Activated CD4-positive, alpha-beta T cell treated with anti-CD3 and anti-CD28 coated beads, Interleukin-2, amount 50 U/mL, for 1 hour (primary cell): ENCODE measurements around the gene TWSG1.

Source experiments
- DNase-seq: peaks from one replicate; pipeline ENCODE4 v3.0.0-alpha.2; 2020

The TWSG1 gene

GRCh38 chr18:9334329-9334972, at the start of gene TWSG1:
Gene TWSG1 (plus strand): TSS chr18:9334773. CDS start chr18:9337230, 2,457 bp downstream.
- DNase-seq: peak; percentile 92

- no peak for DNase-seq
Measured at GRCh38 chr18:9285604-9286003, 49.0 kb upstream of the TWSG1 start.

GRCh38 chr18:9287036-9287435, 47.5 kb upstream of the TWSG1 start:
- DNase-seq: no peak

GRCh38 chr18:9289698-9290097, 44.9 kb upstream of the TWSG1 start:
- no peak for DNase-seq

GRCh38 chr18:9290156-9290555, 44.4 kb upstream of the TWSG1 start:
- no peak for DNase-seq

GRCh38 chr18:9292047-9292446, 42.5 kb upstream of the TWSG1 start:
- DNase-seq: no peak

GRCh38 chr18:9293948-9294347, 40.6 kb upstream of the TWSG1 start:
- DNase-seq: no peak

GRCh38 chr18:9296233-9297006, 38.2 kb upstream of the TWSG1 start:
- no peak for DNase-seq

GRCh38 chr18:9297007-9297393, 37.6 kb upstream of the TWSG1 start:
- DNase-seq: no peak

- no peak for DNase-seq
Measured at GRCh38 chr18:9304388-9305070, 30.0 kb upstream of the TWSG1 start.

- DNase-seq: no peak
Measured at GRCh38 chr18:9319333-9319732, 15.2 kb upstream of the TWSG1 start.

- no peak for DNase-seq
Measured at GRCh38 chr18:9321017-9321452, 13.5 kb upstream of the TWSG1 start.

- DNase-seq: no peak
Measured at GRCh38 chr18:9321736-9322135, 12.8 kb upstream of the TWSG1 start.

- DNase-seq: no peak
Measured at GRCh38 chr18:9322744-9323143, 11.8 kb upstream of the TWSG1 start.

GRCh38 chr18:9323750-9324445, 10.7 kb upstream of the TWSG1 start:
- DNase-seq: no peak

GRCh38 chr18:9325716-9326115, 8.9 kb upstream of the TWSG1 start:
- no peak for DNase-seq

GRCh38 chr18:9328776-9329175, 5.8 kb upstream of the TWSG1 start:
- DNase-seq: no peak

- DNase-seq: no peak
Measured at GRCh38 chr18:9329471-9329870, 5.1 kb upstream of the TWSG1 start.

GRCh38 chr18:9330419-9330818, 4.2 kb upstream of the TWSG1 start:
- no peak for DNase-seq

GRCh38 chr18:9333441-9334328, 888 bp upstream of the TWSG1 start:
- DNase-seq: no peak

GRCh38 chr18:9334973-9335696, 562 bp downstream of the TWSG1 start:
- peak; percentile 32 for DNase-seq

- DNase-seq: no peak
Measured at GRCh38 chr18:9335697-9336045, 1.1 kb downstream of the TWSG1 start.
